ENCODE measurements around the gene PPEF2. TPM values are rescaled to one million over a fixed set of nuclear protein-coding genes. Genes with fewer than 3 reads are reported as not detected.

The PPEF2 gene
- total and polyA plus RNA-seq, 2 experiments from 2014 or later: not detected

GRCh38 chr4:75920327-75920726 lies 18.1 kb upstream of the PPEF2 start:
- no peak overlapping the region for H3K4me3 Mint-ChIP-seq
- no peaks in the 10 kb centered on the region for H3K9me3 Mint-ChIP-seq
- H3K36me3 ChIP-seq (ENCODE audit: insufficient read depth): no peaks in the 10 kb centered on the region
- H3K27ac ChIP-seq (ENCODE audit: low read depth): no peak overlapping the region
- no peak overlapping the region for H3K27ac Mint-ChIP-seq
- no peak overlapping the region for H3K4me2 ChIP-seq
- H3K27me3 Mint-ChIP-seq (ENCODE audit: insufficient read depth, low read depth, poor library complexity): peaks cover 7% of the 10 kb centered on the region
- H3K27me3 ChIP-seq (ENCODE audit: insufficient read depth): no peaks in the 10 kb centered on the region
- H4K20me1 ChIP-seq (replicated peaks; ENCODE audit: insufficient read depth): no peaks in the 10 kb centered on the region
- H3K4me1 Mint-ChIP-seq: peaks cover 26% of the 10 kb centered on the region
- DNase-seq (ENCODE audit: low spot score) (no peak), ATAC-seq (no peak)
- H3K4me3 ChIP-seq: no peak overlapping the region
- 0 out of 2 replicates have a peak, but pooled peaks cover 2% of the 10 kb centered on the region for H3F3A ChIP-seq (replicated peaks; ENCODE audit: low read depth)
- no peaks in the 10 kb centered on the region for H3K79me2 ChIP-seq (replicated peaks; ENCODE audit: insufficient read depth)
- peaks cover 50% of the 10 kb centered on the region for H3K36me3 Mint-ChIP-seq (ENCODE audit: low read depth)
- TF ChIP-seq ZNF331 (CRISPR knock-in tag; IDR thresholded peaks at IDR 0.05; ENCODE audit: low read depth): no peak
- TF ChIP-seq JUNB (IDR thresholded peaks at IDR 0.05; ENCODE audit: unreplicated experiment): no peak
- TF ChIP-seq ETS1 (IDR thresholded peaks at IDR 0.05): no peak
- TF ChIP-seq STAT1 (IDR thresholded peaks at IDR 0.05; ENCODE audit: unreplicated experiment): no peak
- TF ChIP-seq EZH2phosphoT487 (IDR thresholded peaks at IDR 0.05; ENCODE audit: unreplicated experiment): no peak
- TF ChIP-seq ZNF114 (CRISPR knock-in tag; IDR thresholded peaks at IDR 0.05): no peak
- no peak for TF ChIP-seq ZNF462 (CRISPR knock-in tag; IDR thresholded peaks at IDR 0.05)
- no peak for TF ChIP-seq CTCF (conservative IDR thresholded peaks at IDR 0.05; ENCODE audit: low read depth in 2 of 2)
- peaks cover 13% of the 10 kb centered on the region for H3K4me1 ChIP-seq (ENCODE audit: insufficient read depth)
- 0 out of 2 replicates have a peak, but pooled peaks cover 3% of the 10 kb centered on the region for H3K9me2 ChIP-seq (ENCODE audit: insufficient read depth)
- H2AFZ ChIP-seq: no peak overlapping the region
